ENCODE results near the gene TMEM140.

DNA sequence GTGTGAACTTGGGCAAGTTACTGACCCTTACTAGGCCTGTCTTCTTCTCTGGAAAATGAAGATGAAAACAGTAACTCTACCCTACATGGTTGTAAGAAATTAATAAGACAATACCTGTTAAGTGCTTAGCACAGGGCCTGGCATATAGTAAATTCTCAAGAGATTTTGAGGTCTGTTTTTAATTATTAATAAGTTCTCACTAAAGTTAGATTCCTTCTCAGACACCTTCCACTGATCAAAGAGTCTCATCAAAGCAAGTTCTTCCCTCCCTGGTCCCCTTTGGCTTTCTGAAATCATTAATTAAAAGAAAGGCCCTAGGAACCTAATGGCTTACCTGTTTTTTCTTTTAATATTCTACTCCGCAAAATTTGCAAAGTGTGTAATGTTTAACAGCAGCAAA, 4.6 kb downstream of the TMEM140 start:
- TF ChIP-seq, protein P1, sequence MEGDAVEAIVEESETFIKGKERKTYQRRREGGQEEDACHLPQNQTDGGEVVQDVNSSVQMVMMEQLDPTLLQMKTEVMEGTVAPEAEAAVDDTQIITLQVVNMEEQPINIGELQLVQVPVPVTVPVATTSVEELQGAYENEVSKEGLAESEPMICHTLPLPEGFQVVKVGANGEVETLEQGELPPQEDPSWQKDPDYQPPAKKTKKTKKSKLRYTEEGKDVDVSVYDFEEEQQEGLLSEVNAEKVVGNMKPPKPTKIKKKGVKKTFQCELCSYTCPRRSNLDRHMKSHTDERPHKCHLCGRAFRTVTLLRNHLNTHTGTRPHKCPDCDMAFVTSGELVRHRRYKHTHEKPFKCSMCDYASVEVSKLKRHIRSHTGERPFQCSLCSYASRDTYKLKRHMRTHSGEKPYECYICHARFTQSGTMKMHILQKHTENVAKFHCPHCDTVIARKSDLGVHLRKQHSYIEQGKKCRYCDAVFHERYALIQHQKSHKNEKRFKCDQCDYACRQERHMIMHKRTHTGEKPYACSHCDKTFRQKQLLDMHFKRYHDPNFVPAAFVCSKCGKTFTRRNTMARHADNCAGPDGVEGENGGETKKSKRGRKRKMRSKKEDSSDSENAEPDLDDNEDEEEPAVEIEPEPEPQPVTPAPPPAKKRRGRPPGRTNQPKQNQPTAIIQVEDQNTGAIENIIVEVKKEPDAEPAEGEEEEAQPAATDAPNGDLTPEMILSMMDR (IDR thresholded peaks at IDR 0.05), result no peak
- TF ChIP-seq POLR2A (IDR thresholded peaks at IDR 0.05), result no peak
- TF ChIP-seq EP300 (IDR thresholded peaks at IDR 0.05; ENCODE audit: low read depth), result no peak
- TF ChIP-seq POLR2AphosphoS5 (IDR thresholded peaks at IDR 0.05), result no peak
